ACHN (cell line): Measurements from ENCODE around the gene R3HDM2.
"Not testable (repeated sequence)": the region's sequence is repeated elsewhere in the genome, so short reads cannot be mapped to it uniquely, and the experiment has no call there.

Experiments used
- DNase-seq: peaks from one replicate; pipeline ENCODE4 v3.0.0-alpha.2; 2015
- in situ Hi-C: cut with HindIII; loops from 2 replicates; pipeline ENCODE4 v1.10.0; 2017; ENCODE audit warnings: low sequenced_read_pairs, low pct_ligation_motif_present, low pct_unique_long_range_greater_than_20kb

R3HDM2 gene

DNA sequence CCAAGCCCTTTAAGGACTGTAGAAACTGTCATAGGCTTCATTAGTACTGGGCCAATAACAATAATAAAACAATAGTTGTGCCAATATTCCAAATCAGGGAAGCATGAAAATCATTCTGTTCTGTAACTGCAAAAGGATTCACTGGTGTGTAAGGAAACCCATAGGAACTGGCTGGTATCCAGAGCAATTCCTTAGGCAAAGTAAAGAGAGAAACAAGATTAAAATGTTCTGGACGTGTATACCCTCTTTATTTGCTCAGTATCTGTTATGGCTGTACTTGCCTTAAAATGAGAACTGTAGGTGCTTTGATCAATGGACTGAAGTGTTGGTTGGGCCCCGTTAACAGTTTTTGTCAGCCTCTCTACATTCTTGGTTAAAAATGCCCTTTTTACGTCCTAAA is 107.4 kb downstream of the R3HDM2 start:
- no peak for DNase-seq
- in situ Hi-C loops, result no loop called here

DNA sequence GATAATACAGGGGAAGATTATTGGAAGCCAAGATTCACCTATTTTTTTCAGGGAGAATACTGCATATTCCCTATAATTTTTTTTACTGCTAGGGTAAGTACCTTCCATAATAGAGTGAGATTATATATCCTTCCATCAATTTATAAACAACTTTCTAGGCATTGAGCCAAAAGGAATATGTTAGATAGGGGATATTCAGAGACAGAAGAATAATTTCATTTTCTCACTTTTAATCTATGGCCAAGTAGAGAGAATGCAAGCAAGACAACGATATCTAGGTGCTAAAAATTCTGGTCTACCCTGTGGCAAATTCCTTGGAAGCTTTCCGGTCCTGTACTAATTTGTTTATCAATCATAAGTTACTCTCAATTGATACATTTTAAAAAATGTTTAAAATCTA is 110.2 kb downstream of the R3HDM2 start:
- no peak for DNase-seq
- in situ Hi-C loops, result no loop called here

DNA sequence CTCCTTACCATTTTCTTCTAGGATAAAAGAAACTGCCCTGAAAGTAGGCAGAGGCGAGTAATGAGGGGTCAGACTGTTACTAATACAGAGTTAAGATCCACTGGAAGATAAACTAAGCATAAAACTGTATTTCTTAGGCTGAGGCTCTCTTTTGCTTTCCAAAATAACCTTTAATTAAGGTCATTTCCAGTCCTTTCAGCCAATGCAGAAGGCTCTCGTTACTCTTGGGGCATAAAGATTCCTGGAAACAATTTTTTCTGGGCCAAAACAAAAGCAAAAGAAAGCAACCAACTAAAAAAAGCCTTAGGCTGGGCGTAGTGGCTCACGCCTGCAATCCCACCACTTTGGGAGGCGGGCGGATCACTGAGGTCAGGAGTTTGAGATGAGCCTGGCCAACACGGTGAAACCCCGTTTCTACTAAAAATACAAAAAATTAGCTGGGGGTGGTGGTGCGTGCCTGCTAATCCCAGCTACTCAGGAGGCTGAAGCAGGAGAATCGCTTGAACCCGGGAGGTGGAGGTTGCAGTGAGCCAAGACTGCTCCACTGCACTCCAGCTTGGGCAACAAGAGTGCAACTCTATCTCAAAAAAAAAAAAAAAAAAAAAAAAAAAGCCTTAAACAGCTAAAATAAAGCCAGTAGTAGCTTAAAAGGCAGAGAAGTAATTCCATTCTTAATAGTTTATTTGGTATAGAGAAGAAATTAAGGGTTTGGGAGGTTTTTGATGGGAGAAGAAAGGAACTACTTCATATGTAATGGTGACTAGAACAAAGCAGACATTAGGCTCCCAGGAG is 111.0 kb downstream of the R3HDM2 start:
- in situ Hi-C loops, result no loop called here
- no peak for DNase-seq

DNA sequence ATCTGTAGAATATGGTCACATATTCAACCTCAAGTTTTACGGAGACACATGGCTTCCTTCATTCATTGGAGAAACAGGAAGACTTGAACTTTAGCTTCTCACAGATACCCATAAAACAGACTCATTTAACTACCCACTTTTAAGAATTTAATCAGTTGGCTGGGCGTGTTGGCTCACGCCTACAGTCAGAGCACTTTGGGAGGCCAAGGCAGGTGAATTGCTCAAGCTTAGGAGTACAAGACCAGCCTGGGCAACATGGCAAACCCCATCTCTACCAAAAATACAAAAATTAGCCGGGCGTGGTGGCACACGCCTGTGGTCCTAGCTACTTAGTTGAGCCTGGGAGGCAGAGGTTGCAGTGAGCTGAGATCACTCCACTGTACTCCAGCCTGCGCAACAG is 115.2 kb downstream of the R3HDM2 start:
- no peak for DNase-seq
- in situ Hi-C loops, result no loop called here

DNA sequence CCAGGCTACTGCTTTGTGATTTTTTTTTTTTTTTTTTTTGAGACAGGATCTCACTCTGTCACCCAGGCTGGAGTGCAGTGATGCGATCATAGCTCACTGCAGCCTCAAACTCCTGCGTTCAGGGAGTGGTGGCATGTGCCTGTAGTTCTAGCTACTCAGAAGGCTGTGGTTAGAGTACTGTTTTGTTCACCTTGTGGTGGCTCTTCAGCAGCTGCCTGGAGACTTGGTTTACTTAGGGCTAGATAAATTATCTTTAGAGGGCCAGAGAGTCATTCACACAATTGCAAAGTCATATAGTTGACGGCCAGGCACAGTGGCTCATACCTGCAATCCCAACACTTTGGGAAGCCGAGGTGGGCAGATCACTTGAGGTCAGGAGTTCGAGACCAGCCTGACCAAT is 118.6 kb downstream of the R3HDM2 start:
- DNase-seq, in situ Hi-C loops: not testable (repeated sequence)

DNA sequence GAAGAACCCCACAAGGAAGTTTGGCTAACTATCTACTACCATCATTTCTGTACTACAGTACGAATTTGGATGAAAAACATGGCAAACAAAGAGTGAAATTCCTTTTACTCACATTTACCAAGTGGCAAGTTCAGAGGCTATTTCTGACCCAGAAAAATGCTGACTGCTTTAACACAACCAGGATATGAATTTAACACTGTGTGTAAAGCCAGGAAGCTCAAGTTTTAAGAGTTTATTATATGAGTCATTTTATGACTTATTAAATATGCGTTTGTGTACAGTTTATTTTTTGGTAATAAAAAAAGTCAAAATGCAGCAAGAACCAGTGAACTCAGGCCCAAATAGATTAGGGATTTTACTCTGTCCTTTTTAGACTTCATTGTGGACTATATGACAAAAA is 121.4 kb downstream of the R3HDM2 start:
- no peak for DNase-seq
- in situ Hi-C loops, result no loop called here

DNA sequence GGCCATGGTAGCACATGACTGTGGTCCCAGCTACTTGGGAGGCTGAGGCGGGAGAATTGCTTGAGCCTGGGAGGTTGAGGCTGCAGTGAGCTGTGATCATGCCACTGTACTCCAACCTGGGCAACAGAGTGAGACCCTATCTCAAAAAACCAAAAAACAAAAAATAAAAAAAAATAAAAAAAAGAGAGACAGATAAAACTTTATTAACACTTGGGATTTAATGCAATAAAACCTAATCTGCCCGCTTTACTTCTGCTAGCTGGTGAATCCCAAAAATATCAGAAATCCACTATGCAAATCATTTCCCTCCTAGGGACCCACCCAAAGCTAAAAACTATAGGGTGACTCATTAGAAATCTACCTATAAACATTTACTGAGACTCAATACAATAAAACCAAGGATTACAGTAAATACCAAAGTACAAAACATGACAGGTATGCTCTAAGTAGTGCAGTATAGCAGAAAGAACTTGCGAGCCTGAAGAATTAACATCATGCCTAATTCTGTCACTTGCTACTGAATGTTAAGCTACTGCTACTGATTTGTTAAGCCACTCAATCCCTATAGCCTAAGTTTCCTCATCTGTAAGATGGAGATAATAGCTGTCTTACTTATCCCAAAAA is 129.8 kb downstream of the R3HDM2 start:
- in situ Hi-C loops, result no loop called here
- no peak for DNase-seq

DNA sequence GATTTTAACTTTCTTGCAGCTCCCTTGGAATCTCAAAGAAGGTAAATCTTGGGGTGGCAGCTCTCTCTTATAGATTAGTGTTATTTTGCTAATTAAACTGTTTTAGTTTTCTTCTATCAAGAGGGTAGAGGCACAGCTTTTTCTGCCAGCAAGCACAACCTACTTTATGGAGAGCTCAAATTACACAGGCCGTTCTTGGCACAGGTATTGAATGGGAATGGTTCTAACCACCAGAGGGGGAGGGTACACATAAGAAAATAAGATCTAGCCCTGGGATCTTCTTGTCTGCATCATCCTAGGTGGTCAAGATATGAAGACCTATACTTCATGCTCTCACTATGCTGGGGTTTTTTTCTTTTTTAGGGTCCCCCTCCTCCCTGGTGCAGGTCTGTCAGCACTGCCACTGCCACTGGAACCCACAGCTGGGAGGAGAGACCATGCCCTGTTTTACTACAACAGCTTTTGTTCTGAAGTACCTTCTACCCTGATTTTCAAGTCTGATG is 131.3 kb downstream of the R3HDM2 start:
- no peak for DNase-seq

DNA sequence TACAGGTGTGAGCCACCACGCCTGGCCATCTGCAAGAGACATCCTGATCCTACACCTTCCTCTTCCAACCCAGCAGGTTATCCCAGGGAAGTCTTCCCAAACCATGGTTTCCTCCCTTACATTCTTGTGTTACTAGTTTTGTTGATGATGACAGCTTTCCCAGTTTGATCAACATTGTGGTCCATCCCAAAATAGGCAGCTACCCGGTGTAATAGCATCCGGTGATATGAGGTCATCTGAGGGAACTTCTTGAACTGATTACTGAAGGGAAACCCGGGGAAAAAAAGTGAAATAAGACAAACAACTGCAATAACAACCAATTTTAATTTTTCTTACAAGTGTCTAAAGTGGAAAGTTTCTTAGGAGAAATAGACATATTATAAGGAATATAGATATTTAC is 134.6 kb downstream of the R3HDM2 start:
- DNase-seq, result no peak
- in situ Hi-C loops, result loop anchor here (25.0 kb wide), 1 partner anchor 166 kb away; the partner anchor contains the start of genes GLI1 and INHBE

More for the DNA sequence above, 131.3 kb downstream of the R3HDM2 start:
- in situ Hi-C loops, result loop anchor here (25.0 kb wide), 1 partner anchor 163 kb away; the partner anchor contains the start of genes GLI1 and INHBE

DNA sequence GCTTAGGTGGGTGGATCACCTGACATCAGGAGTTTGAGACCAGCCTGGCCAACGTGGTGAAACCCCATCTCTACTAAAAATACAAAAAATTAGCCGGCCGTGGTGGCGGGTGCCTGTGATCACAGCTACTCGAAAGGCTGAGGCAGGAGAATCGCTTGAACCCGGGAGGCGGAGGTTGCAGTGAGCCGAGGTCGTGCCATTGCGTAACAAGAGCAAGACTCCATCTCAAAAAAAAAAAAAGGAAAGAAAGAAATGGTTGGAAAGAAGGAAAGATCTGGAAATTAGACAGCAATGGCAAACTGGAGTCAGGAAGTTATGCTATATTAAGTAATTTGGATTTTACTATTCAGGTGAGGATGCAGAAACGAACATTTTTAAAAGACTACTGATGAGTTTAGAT is 148.8 kb downstream of the R3HDM2 start:
- in situ Hi-C loops, result loop anchor here (25.0 kb wide), 1 partner anchor 180 kb away; the partner anchor contains the start of genes GLI1 and INHBE
- not testable (repeated sequence) for DNase-seq

DNA sequence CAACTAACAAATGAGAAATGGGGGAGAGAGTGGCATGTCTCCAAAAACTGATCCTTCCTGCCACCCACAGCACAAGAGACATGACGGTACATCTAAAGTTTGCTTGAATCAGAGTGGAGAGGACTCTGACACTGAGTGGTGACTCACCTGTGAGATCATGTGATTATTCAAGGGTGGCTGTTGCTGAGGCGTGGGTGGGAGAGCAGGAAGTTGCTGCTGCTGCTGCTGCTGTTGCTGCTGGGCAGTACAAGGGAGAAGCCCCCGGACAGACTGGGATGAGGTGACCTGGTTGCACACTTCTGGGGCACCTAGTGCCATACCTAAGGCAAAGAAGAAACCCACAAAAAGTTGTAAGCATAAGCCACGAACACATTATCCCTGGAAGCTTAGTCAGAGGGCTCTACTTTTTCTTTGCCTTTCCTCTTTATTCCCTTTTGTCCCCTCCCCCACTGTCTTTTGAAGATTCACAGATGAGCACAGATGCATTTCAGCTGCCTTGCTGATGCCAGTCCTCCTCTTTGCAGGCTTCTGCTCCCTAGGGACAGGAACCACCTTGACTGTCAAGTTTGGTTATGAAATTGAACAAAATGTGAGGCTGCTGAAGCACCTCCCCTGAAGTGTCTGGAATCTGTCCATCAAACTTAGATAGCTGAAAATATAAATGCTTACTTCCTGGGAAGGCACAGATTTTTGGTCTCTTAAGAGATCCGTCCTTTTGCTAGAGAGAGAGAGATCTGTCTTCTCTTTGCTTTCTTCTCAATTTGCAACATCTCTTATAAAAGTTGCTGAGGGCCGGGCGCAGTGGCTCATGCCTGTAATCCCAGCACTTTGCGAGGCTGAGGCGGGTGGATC is 150.4 kb downstream of the R3HDM2 start:
- in situ Hi-C loops, result loop anchor here (25.0 kb wide), 1 partner anchor 182 kb away; the partner anchor contains the start of genes GLI1 and INHBE
- DNase-seq, result peak; percentile 97

DNA sequence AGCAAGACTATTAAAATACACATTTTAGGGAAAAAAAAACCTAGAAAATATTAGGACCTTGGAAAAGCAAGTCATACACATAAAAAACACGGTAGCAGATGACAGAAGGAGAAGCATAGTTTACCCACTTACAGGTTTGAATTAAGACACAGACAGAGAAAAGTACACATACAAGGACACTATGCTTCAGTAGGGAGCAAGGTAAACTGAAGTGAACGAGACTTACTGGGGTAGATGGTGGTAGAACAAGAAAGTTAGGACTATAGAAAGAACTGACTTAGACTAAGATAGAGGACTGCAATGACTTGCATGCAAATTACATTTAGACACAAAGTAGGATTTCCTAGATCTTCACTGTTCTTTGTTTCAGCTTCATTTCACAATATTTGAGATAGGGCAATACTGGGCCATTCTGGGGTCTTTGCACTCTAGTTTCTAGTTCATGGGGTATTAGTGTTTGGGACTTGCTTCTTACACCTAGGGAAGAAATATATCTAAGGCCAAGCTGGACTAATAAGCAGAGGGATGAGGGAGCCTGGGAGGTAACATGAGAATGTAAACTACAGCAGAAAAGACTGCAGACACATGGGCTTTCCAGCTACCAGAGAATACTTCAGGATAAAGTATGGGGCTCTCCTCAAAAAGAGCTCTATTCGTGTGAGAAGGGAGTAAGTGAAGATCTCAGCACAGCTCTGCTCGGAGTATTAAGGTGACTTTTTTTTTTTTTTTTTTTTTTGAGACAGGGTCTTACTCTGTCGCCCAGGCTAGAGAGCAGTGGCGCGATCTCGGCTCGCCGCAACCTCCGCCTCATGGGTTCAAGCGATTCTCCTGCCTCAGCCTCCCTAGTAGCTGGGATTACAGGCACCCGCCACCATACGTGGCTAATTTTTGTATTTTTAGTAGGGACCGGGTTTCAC is 152.1 kb downstream of the R3HDM2 start:
- in situ Hi-C loops, result loop anchor here (25.0 kb wide), 1 partner anchor 184 kb away; the partner anchor contains the start of genes GLI1 and INHBE
- DNase-seq, result no peak

DNA sequence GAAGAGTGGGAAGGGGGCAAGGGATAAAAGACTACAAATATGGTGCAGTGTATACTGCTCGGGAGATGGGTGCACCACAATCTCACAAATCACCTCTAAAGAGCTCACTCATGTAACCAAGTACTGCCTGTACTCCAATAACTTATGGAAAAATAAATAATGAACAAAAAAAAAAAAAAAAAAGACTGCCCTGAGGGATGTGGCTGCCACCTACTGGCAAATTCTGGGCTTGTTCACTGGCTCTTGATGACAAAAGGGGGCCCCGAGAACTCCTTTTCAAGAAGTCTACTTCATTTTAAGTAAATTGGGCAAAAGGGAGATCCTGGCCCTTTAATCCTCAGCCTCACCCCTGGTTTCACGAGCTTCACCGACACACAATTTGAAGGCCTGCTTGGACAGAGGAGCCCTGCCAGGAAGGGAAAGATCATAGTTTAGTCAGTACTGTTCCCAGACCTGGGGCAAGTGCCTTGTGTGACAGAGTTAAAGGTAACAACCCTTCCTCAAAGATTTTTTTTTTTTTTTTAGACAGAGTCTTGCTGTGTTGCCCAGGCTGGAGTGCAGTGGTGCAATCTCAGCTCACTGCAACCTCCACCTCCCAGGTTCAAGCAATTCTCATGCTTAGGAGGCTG is 153.8 kb downstream of the R3HDM2 start:
- DNase-seq, result peak; percentile 58
- in situ Hi-C loops, result loop anchor here (25.0 kb wide), 1 partner anchor 185 kb away; the partner anchor contains the start of genes GLI1 and INHBE

DNA sequence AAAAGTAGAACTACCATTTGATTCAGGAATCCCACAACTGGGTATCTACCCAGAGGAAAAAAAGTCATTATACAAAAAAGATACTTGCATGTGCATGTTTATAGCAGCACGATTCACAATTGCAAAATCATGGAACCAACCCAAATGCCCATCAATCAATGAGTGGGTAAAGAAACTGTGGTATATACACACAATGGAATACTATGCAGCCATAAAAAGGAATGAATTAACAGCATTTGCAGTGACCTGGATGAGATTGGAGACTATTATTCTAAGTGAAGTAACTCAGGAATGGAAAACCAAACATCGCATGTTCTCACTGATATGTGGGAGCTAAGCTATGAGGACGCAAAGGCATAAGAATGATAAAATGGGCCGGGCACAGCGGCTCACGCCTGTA is 154.6 kb downstream of the R3HDM2 start:
- in situ Hi-C loops, result loop anchor here (25.0 kb wide), 1 partner anchor 186 kb away; the partner anchor contains the start of genes GLI1 and INHBE
- DNase-seq, result not testable (repeated sequence)

DNA sequence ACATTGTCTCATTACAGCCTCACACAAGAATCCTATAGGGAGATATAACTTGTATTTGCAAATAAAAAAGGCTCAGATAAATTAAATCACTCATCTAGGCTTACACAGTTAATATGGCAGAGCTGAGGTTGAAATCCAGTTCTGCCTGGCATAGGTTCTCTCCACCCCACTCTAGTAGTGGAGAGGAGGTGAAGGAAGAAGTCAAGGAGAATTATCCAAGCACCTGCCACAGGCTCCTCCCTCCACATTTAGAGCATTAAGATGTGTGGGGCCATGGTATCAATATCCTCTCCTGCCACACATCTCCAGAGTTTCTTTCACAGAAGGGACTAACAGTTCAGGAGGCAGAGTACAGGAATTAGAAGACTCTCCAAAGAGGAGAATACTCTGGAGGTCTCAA is 157.3 kb downstream of the R3HDM2 start:
- in situ Hi-C loops, result no loop called here
- DNase-seq, result no peak

DNA sequence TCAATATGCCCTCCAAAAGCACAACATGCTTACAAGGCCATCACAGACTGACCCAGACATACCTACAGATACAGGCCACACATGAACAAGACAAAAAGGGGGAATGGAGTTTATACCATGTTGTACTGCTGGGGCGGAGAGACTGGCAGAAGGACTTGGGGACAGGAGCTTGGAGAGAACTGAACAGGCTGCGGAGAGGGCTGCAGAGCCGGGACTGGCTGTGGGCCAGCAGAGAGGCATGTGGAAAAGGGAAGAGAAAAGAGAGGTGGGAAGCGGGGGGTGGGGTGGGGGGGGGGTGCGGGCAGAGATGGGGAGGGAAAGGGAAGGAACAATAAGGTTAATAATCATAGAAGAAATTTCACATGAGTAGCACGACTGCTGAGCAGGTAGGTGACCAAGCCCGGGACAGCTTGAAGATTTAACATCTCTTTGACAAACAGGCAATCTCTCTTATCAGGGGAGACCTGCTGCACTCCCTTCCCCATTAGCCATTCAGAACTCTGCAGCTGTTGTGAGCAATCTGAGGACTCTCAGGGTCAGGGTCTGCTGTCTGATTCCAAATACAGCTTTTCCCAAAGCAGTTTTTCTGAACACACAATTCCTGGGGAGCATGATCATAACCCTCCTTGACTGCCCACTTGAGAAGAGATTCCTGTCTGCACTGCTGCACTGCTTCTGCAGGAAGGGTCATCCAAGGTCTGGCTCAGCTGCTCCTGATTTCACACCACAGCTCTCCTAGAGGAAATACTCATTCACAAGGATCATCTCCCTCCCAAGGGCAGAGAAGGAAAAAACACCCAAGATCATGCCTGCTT is 158.3 kb downstream of the R3HDM2 start:
- peak; percentile 18 for DNase-seq
- in situ Hi-C loops, result no loop called here
